GM21717 (cell line): Measurements from ENCODE around the gene PDE8B.

Source experiments
- ATAC-seq: cut with Tn5 transposase; IDR thresholded peaks from one replicate; pipeline ENCODE4 v1.9.1; 2021; ENCODE audit warnings: mild to moderate bottlenecking, moderate library complexity; ENCODE audit not compliant: unreplicated experiment

Gene PDE8B

GRCh38 chr5:77316871-77317661 is 106.6 kb downstream of the PDE8B start:
- no peak for ATAC-seq

- ATAC-seq, result no peak
Measured at GRCh38 chr5:77318060-77318459, 107.6 kb downstream of the PDE8B start.

GRCh38 chr5:77319117-77319804 is 108.8 kb downstream of the PDE8B start:
- ATAC-seq, result no peak

GRCh38 chr5:77321793-77322394 is 111.4 kb downstream of the PDE8B start:
- ATAC-seq, result no peak

GRCh38 chr5:77322406-77322805 is 111.9 kb downstream of the PDE8B start:
- ATAC-seq, result no peak

GRCh38 chr5:77325921-77326541 is 115.6 kb downstream of the PDE8B start:
- no peak for ATAC-seq

GRCh38 chr5:77326986-77327734 is 116.7 kb downstream of the PDE8B start:
- no peak for ATAC-seq

- no peak for ATAC-seq
Measured at GRCh38 chr5:77328930-77329647, 118.6 kb downstream of the PDE8B start.

GRCh38 chr5:77329664-77330430 is 119.4 kb downstream of the PDE8B start:
- ATAC-seq, result no peak

- no peak for ATAC-seq
Measured at GRCh38 chr5:77333036-77333435, 122.6 kb downstream of the PDE8B start.

- ATAC-seq, result no peak
Measured at GRCh38 chr5:77333451-77334123, 123.1 kb downstream of the PDE8B start.

GRCh38 chr5:77337246-77337645 is 126.8 kb downstream of the PDE8B start:
- no peak for ATAC-seq

GRCh38 chr5:77337686-77338085 is 127.2 kb downstream of the PDE8B start:
- ATAC-seq, result no peak

- no peak for ATAC-seq
Measured at GRCh38 chr5:77339337-77339890, 128.9 kb downstream of the PDE8B start.

GRCh38 chr5:77343165-77343564 is 132.7 kb downstream of the PDE8B start:
- ATAC-seq, result no peak

- no peak for ATAC-seq
Measured at GRCh38 chr5:77347435-77348098, 137.1 kb downstream of the PDE8B start.

- ATAC-seq, result no peak
Measured at GRCh38 chr5:77353251-77353650, 142.8 kb downstream of the PDE8B start.

- ATAC-seq, result no peak
Measured at GRCh38 chr5:77354454-77354853, 144.0 kb downstream of the PDE8B start.
